Thoracic aorta (tissue), 2 donors: ENCODE results near the gene HES2. TPM values are rescaled to one million over a fixed set of nuclear protein-coding genes. Genes with fewer than 3 reads are reported as not detected.

Source experiments
- ATAC-seq: fragments of 150-250 bp; one replicate; pipeline ENCODE4 v1.8.0; 2017; ENCODE audit warnings: low read depth; ENCODE audit not compliant: insufficient number of reproducible peaks, low FRiP score
- DNase-seq: peaks from one replicate; pipeline ENCODE4 v3.0.0-alpha.2; 2020; ENCODE audit warnings: low spot score
- H3K27ac ChIP-seq, 2 donors: fragments of 200-600 bp; sonication (generic); 1 replicate in 1 of 2; 2 replicates in 1 of 2; pipeline ENCODE4 v1.5.1; 2016; ENCODE audit warnings: mild to moderate bottlenecking in 2 of 2, moderate library complexity in 2 of 2
- H3K27me3 ChIP-seq: fragments of 200-600 bp; sonication (generic); replicated peaks from 2 replicates; pipeline ENCODE4 v1.6.0; 2016; ENCODE audit warnings: mild to moderate bottlenecking; ENCODE audit not compliant: insufficient read depth
- H3K36me3 ChIP-seq: fragments of 200-600 bp; sonication (generic); one replicate; pipeline ENCODE4 v1.5.1; 2016
- H3K4me1 ChIP-seq, 2 donors: fragments of 200-600 bp; sonication (generic); 1 replicate in 1 of 2; 2 replicates in 1 of 2; pipeline versions ENCODE4 v1.5.1 to v1.6.0; 2016; ENCODE audit warnings: low read depth in 2 of 2, mild to moderate bottlenecking in 1 of 2; ENCODE audit not compliant: control insufficient read depth in 1 of 2
- H3K4me3 ChIP-seq: fragments of 200-600 bp; sonication (generic); 2 replicates; pipeline ENCODE4 v1.5.1; 2016; ENCODE audit warnings: mild to moderate bottlenecking
- H3K9me3 ChIP-seq: fragments of 200-600 bp; sonication (generic); 2 replicates; pipeline ENCODE4 v1.5.1; 2016
- CTCF ChIP-seq: fragments of 200-600 bp; sonication (generic); IDR thresholded peaks from one replicate; pipeline ENCODE4 v1.5.1; 2019; ENCODE audit warnings: antibody characterized with exemption
- total RNA-seq, 2 donors: library from RNA; depleted of rRNA; stranded (reverse); fragments of >200 nt; gene quantifications; one replicate each; pipeline versions ENCODE4 v1.1.0 to v1.2.3, GENCODE V29; 2016

Gene HES2
- total RNA-seq, 2 donors from 2014 or later = not detected

- H3K4me1 ChIP-seq = no peaks in the 10 kb centered on the region
- DNase-seq (no peak), ATAC-seq (no peak)
- TF ChIP-seq CTCF = no peak
- H3K27ac ChIP-seq = no peak overlapping the region
- no peaks in the 10 kb centered on the region for H3K27me3 ChIP-seq
- no peaks in the 10 kb centered on the region for H3K9me3 ChIP-seq
- no peak overlapping the region for H3K4me3 ChIP-seq
- H3K36me3 ChIP-seq = no peaks in the 10 kb centered on the region
Measured at GRCh38 chr1:6409733-6410132, 10.0 kb downstream of the HES2 start.

GRCh38 chr1:6409053-6409452 lies 10.7 kb downstream of the HES2 start:
- H3K4me1 ChIP-seq = no peaks in the 10 kb centered on the region
- DNase-seq (no peak), ATAC-seq (no peak)
- H3K4me3 ChIP-seq = no peak overlapping the region
- no peaks in the 10 kb centered on the region for H3K36me3 ChIP-seq
- H3K27me3 ChIP-seq = no peaks in the 10 kb centered on the region
- H3K27ac ChIP-seq = no peak overlapping the region
- H3K9me3 ChIP-seq = no peaks in the 10 kb centered on the region
- TF ChIP-seq CTCF = no peak

- DNase-seq = no peak
- Histone ChIP-seq H3K4me1 (no peaks in the 10 kb centered on the region), H3K36me3 (no peaks in the 10 kb centered on the region), H3K9me3 (no peaks in the 10 kb centered on the region), H3K27me3 (no peaks in the 10 kb centered on the region), H3K27ac (no peak overlapping the region), H3K4me3 (no peak overlapping the region)
- no peak for TF ChIP-seq CTCF
- no peak for ATAC-seq
Measured at GRCh38 chr1:6408023-6408422, 11.7 kb downstream of the HES2 start.

GRCh38 chr1:6401673-6402072 lies 18.0 kb downstream of the HES2 start:
- H3K36me3 ChIP-seq = no peaks in the 10 kb centered on the region
- no peak for DNase-seq
- no peak for ATAC-seq
- no peak overlapping the region for H3K27ac ChIP-seq
- H3K4me3 ChIP-seq = no peak overlapping the region
- H3K27me3 ChIP-seq = no peaks in the 10 kb centered on the region
- H3K4me1 ChIP-seq = no peaks in the 10 kb centered on the region
- no peaks in the 10 kb centered on the region for H3K9me3 ChIP-seq
- no peak for TF ChIP-seq CTCF

GRCh38 chr1:6399294-6399693 lies 20.4 kb downstream of the HES2 start:
- Histone ChIP-seq H3K4me1 (peaks cover under 1 to 1% of the 10 kb centered on the region in 2 donors), H3K27ac (no peak overlapping the region), H3K9me3 (no peaks in the 10 kb centered on the region), H3K36me3 (no peaks in the 10 kb centered on the region), H3K27me3 (no peaks in the 10 kb centered on the region), H3K4me3 (no peak overlapping the region)
- ATAC-seq (no peak), DNase-seq (no peak)
- no peak for TF ChIP-seq CTCF
